Right lobe of liver (tissue), 6 donors: ENCODE measurements around the gene ARHGAP44. TPM values are rescaled to one million over a fixed set of nuclear protein-coding genes. Genes with fewer than 3 reads are reported as not detected.
"Not testable (repeated sequence)": the region's sequence is repeated elsewhere in the genome, so short reads cannot be mapped to it uniquely, and the experiment has no call there.

Experiments
- ATAC-seq, 4 donors: fragments of 200-7000 bp; cut with Tn5 transposase; one replicate each; pipeline ENCODE4 v1.9.1; 2020; ENCODE audit warnings: mild to moderate bottlenecking in 4 of 4, moderate library complexity in 4 of 4
- DNase-seq, 3 donors: peaks; one replicate each; pipeline ENCODE4 v3.0.0-alpha.2; 2020
- H3K27ac ChIP-seq, 3 donors: fragments of 200-600 bp; one replicate each; pipeline ENCODE4 v1.8.0; 2022
- H3K27me3 ChIP-seq, 2 donors: fragments of 200-600 bp; one replicate each; pipeline ENCODE4 v1.8.0; 2022
- H3K36me3 ChIP-seq, 4 donors: fragments of 200-600 bp; sonication (generic) in 1 of 4; one replicate each; pipeline versions ENCODE4 v1.5.1 to v1.8.0; 2017 to 2022; ENCODE audit warnings: control low read depth in 1 of 4
- H3K4me1 ChIP-seq, 4 donors: fragments of 200-600 bp; sonication (generic) in 1 of 4; one replicate each; pipeline versions ENCODE4 v1.5.1 to v1.8.0; 2017 to 2022; ENCODE audit warnings: control low read depth in 1 of 4
- H3K4me3 ChIP-seq, 3 donors: fragments of 200-600 bp; one replicate each; pipeline ENCODE4 v1.8.0; 2022
- H3K9me3 ChIP-seq, 4 donors: fragments of 200-600 bp; sonication (generic) in 1 of 4; one replicate each; pipeline versions ENCODE4 v1.5.1 to v1.8.0; 2017 to 2022; ENCODE audit warnings: control low read depth in 1 of 4
- POLR2A ChIP-seq: fragments of 450-650 bp; IDR thresholded peaks from one replicate; pipeline ENCODE4 v1.6.1; 2017; ENCODE audit warnings: antibody characterized with exemption, mild to moderate bottlenecking
- WGBS: methylation state at CpG from one replicate; pipeline ENCODE4 v1.1.6; 2018; ENCODE audit warnings: low coverage, low lambda C conversion rate; ENCODE audit not compliant: insufficient coverage; ENCODE audit errors: missing lambda C conversion rate; 5-methylcytosine and 5-hydroxymethylcytosine counted together
- intact Hi-C, 2 donors: fragments of 100-400 bp; cut with DNase I; formaldehyde crosslinking; loops; one replicate each; pipeline versions ENCODE4 v1.11.2 to v1.14.1; 2022
- total RNA-seq, 6 experiments: library from RNA; depleted of rRNA in 2 of 6; stranded (reverse); fragments of >200 nt in 2 of 6; fragmentation: NEBNext Ultra II Directional in 3 of 6; extraction: Animal tissue kit (Norgen Biotek cat#: 25700) in 3 of 6; gene quantifications; one replicate each; pipeline versions ENCODE4 v1.1.0 to v1.2.4, GENCODE V29; 2016 to 2023
- TF ChIP-seq, protein P1 (sequence below), 4 donors: fragments of 200-600 bp in 3 of 4; fragments of 450-650 bp in 1 of 4; IDR thresholded peaks; one replicate each; pipeline versions ENCODE4 v1.5.1 to v1.8.0; 2016 to 2022; ENCODE audit warnings: antibody characterized with exemption in 4 of 4, mild to moderate bottlenecking in 2 of 4
- donor health status: DM: no; HTN: yes; CAD: no.
- donor health status: DM: no; HTN: no; CAD: no.
- donor health status: DM: no; HTN: no; CAD: no.
- donor health status: DM: no; HTN: yes; CAD: no.
- donor health status: DM: no; HTN: yes; CAD: no.

The ARHGAP44 gene
- total RNA-seq, 6 experiments from 2014 or later, result 0.49 to 1.1 (median 0.63) TPM

DNA sequence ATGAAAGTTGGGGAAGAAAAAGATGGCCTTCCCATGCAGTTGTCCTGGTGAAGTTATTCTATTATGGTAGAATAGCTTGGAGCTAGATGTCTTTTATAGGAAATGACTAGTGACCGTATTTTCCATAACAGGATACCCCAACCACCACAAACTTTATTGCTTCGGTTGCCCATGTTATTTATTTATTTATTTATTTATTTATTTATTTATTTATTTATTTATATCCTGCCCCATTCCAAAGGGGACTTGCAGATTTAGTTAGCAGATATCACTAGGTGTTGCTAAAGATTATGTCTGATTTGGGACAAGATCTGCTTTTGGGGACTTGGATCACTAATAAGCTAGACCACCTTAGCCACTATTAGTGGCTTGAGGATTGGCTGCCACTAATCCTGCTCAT, 68.3 kb downstream of the ARHGAP44 start:
- no peak for TF ChIP-seq POLR2A
- TF ChIP-seq, protein P1, sequence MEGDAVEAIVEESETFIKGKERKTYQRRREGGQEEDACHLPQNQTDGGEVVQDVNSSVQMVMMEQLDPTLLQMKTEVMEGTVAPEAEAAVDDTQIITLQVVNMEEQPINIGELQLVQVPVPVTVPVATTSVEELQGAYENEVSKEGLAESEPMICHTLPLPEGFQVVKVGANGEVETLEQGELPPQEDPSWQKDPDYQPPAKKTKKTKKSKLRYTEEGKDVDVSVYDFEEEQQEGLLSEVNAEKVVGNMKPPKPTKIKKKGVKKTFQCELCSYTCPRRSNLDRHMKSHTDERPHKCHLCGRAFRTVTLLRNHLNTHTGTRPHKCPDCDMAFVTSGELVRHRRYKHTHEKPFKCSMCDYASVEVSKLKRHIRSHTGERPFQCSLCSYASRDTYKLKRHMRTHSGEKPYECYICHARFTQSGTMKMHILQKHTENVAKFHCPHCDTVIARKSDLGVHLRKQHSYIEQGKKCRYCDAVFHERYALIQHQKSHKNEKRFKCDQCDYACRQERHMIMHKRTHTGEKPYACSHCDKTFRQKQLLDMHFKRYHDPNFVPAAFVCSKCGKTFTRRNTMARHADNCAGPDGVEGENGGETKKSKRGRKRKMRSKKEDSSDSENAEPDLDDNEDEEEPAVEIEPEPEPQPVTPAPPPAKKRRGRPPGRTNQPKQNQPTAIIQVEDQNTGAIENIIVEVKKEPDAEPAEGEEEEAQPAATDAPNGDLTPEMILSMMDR (IDR thresholded peaks at IDR 0.05), result no peak
- Histone ChIP-seq H3K4me3 (no peak overlapping the region), H3K9me3 (no peaks in the 10 kb centered on the region), H3K4me1 (no peaks in the 10 kb centered on the region), H3K36me3 (no peaks in the 10 kb centered on the region), H3K27ac (no peak overlapping the region), H3K27me3 (no peaks in the 10 kb centered on the region)
- ATAC-seq (no peak), DNase-seq (no peak)
- intact Hi-C loops, result no loop called here
- WGBS, result 80% methylated on average over 2 of the region's 2 CpGs

DNA sequence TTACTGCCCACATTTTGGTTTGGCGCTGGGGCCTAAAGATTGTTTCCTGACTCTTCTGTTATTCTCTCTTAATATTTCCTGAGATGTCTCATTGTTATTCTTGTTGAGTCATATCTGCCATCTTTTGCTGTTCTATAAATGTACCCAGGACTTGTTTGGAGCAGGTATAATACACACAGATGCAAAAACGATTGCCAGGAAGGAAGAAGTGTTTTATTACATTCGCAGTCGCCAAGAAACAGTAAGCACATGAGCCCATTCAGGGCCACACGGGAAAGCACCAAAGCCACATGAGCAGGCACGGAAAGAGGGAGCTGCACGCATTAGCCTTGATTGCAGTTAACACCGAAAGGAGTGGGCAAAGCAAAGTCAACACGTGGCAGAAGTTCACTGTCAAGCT, 70.2 kb downstream of the ARHGAP44 start:
- intact Hi-C loops, result no loop called here
- no peak for ATAC-seq
- H3K9me3 ChIP-seq, result no peaks in the 10 kb centered on the region
- H3K36me3 ChIP-seq, result no peaks in the 10 kb centered on the region
- 62% methylated on average over 9 of the region's 9 CpGs for WGBS
- no peaks in the 10 kb centered on the region for H3K4me1 ChIP-seq
- no peak overlapping the region for H3K4me3 ChIP-seq
- H3K27ac ChIP-seq, result no peak overlapping the region
- DNase-seq, result no peak
- TF ChIP-seq POLR2A, result no peak
- TF ChIP-seq, protein P1 (IDR thresholded peaks at IDR 0.05), result no peak
- H3K27me3 ChIP-seq, result no peaks in the 10 kb centered on the region

DNA sequence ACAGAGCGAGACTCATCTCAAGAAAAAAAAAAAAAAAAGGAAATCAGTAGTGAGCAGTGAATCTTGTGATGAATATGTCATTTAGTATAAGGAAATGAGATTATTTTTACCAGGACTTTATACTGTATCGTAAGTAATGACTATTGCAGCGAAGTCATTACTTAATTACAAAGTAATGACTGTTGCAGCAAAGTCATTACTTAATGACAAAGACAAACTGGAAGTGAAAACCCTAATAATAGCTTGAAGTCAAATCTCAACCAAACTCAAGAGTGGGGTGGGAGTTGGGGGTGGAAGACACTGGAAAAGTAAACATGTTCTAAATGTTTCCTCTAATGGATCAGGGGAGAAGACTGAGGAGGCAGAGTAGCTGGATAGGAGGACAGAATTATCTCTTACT, 76.5 kb downstream of the ARHGAP44 start:
- H3K4me3 ChIP-seq, result no peak overlapping the region
- no peak for DNase-seq
- TF ChIP-seq, protein P1 (IDR thresholded peaks at IDR 0.05), result no peak
- TF ChIP-seq POLR2A, result no peak
- intact Hi-C loops, result no loop called here
- no peaks in the 10 kb centered on the region for H3K27me3 ChIP-seq
- no peak for ATAC-seq
- no peaks in the 10 kb centered on the region for H3K4me1 ChIP-seq
- 78% methylated on average over 2 of the region's 3 CpGs for WGBS
- no peaks in the 10 kb centered on the region for H3K9me3 ChIP-seq
- H3K27ac ChIP-seq, result no peak overlapping the region
- H3K36me3 ChIP-seq, result no peaks in the 10 kb centered on the region

GRCh38 chr17:12866244-12866643, 76.9 kb downstream of the ARHGAP44 start:
- Histone ChIP-seq H3K27me3 (no peaks in the 10 kb centered on the region), H3K9me3 (no peaks in the 10 kb centered on the region), H3K27ac (no peak overlapping the region), H3K4me1 (no peaks in the 10 kb centered on the region), H3K36me3 (no peaks in the 10 kb centered on the region), H3K4me3 (no peak overlapping the region)
- DNase-seq (no peak), ATAC-seq (no peak)
- 54% methylated on average over 4 of the region's 4 CpGs for WGBS
- intact Hi-C loops, result no loop called here
- TF ChIP-seq, protein P1 (IDR thresholded peaks at IDR 0.05), result no peak
- TF ChIP-seq POLR2A, result no peak

DNA sequence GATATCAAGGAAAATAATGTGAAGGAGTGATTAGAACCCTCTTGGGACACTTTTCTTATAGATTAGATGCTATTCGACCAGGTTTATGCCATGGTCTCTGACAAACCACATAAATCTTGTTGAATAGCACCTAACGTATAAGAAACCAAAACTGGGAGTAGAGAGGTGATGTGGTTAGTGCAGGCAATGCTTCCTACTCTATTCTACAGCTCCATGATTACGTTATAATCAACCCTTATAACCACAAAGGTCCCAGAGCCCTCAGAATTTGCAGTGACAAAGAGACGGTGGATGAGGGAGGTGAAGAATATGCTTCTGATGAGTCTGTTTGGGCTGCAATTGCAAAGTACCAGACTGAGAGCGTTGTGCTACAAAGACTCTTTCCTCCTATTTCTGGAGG, 78.4 kb downstream of the ARHGAP44 start:
- 64% methylated on average over 5 of the region's 5 CpGs for WGBS
- no peak for TF ChIP-seq POLR2A
- TF ChIP-seq, protein P1 (IDR thresholded peaks at IDR 0.05), result no peak
- Histone ChIP-seq H3K4me1 (no peaks in the 10 kb centered on the region), H3K27ac (no peak overlapping the region), H3K27me3 (no peaks in the 10 kb centered on the region), H3K36me3 (no peaks in the 10 kb centered on the region), H3K4me3 (no peak overlapping the region), H3K9me3 (no peaks in the 10 kb centered on the region)
- ATAC-seq (no peak), DNase-seq (no peak)
- intact Hi-C loops, result no loop called here

DNA sequence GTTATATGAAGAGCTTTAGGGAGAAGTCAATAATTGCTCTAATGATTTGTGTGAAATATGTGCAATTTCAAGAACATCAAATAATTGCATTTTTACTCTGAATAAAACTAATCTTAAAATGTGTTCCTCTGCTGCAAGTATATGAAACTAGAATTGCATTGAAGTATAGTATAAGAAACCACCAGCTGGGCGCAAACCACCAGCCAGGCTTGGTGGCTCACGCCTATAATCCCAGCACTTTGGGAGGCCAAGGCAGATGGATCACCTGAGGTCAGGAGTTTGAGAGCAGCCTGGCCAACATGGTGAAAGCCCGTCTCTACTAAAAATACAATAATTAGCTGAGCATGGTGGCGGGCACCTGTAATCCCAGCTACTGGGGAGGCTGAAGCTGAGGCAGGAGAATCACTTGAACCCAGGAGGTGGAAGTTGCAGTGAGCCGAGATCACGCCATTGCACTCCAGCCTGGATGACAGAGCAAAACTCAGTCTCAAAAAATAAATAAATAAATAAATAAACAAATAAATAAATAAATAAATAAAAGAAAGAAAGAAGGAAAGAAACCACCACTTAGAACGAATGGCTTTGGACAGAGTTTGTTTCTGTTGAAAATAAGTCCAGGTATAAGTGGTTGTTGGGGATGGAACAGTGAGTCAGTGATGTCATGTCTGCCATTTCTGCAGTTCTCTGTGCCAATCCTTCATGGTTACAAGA, 84.3 kb downstream of the ARHGAP44 start:
- H3K36me3 ChIP-seq, H3K27me3 ChIP-seq, DNase-seq, H3K4me3 ChIP-seq, H3K27ac ChIP-seq, H3K9me3 ChIP-seq, ATAC-seq, H3K4me1 ChIP-seq, intact Hi-C loops: not testable (repeated sequence)
- 68% methylated on average over 7 of the region's 7 CpGs for WGBS
